Esophagus (tissue), 2 donors: ENCODE data around the gene PRAF2. TPM values are rescaled to one million over a fixed set of nuclear protein-coding genes. Genes with fewer than 3 reads are reported as not detected.
A peak's percentile ranks its signal among the peaks of the same experiment; 100 is the strongest.

Experiments used
- H3K27ac ChIP-seq, 2 donors: one replicate each; pipeline ENCODE4 v1.5.1; 2013; ENCODE audit warnings: low read depth in 2 of 2, mild to moderate bottlenecking in 2 of 2, inconsistent platforms in 1 of 2, low read length in 1 of 2, moderate library complexity in 1 of 2
- H3K27me3 ChIP-seq, 2 donors: one replicate each; pipeline ENCODE4 v1.6.1; 2013; ENCODE audit warnings: low read length in 2 of 2, control low read depth in 1 of 2, mild to moderate bottlenecking in 1 of 2; ENCODE audit not compliant: insufficient read depth in 2 of 2, control insufficient read depth in 1 of 2
- H3K36me3 ChIP-seq, 2 donors: one replicate each; pipeline ENCODE4 v1.6.1; 2013; ENCODE audit warnings: low read length in 1 of 2; ENCODE audit not compliant: control insufficient read depth in 2 of 2, insufficient read depth in 2 of 2
- H3K4me1 ChIP-seq, 2 donors: one replicate each; pipeline ENCODE4 v1.6.1; 2013; ENCODE audit warnings: low read length in 1 of 2; ENCODE audit not compliant: control insufficient read depth in 2 of 2, insufficient read depth in 2 of 2
- H3K4me3 ChIP-seq, 2 donors: one replicate each; pipeline ENCODE4 v1.5.1; 2013; ENCODE audit warnings: low read length in 2 of 2, mild to moderate bottlenecking in 2 of 2, low read depth in 1 of 2, moderate library complexity in 1 of 2
- H3K9me3 ChIP-seq, 2 donors: one replicate each; pipeline ENCODE4 v1.6.1; 2013; ENCODE audit warnings: mild to moderate bottlenecking in 2 of 2, low read depth in 1 of 2, low read length in 1 of 2, moderate library complexity in 1 of 2; ENCODE audit not compliant: control insufficient read depth in 2 of 2, insufficient read depth in 1 of 2
- WGBS, 2 donors: extraction: QIAGEN DNeasy Blood & Tissue Kit; methylation state at CpG; one replicate each; pipeline ENCODE4 v1.1.7; 2013; 5-methylcytosine and 5-hydroxymethylcytosine counted together
- polyA plus RNA-seq, 2 donors: library from polyadenylated mRNA; stranded (reverse); fragments of 200-250 nt; gene quantifications; one replicate each; pipeline ENCODE4 v1.2.3, GENCODE V29; 2013
- donor health status: healthy with polysubstance abuse.
- donor health status: Bipolar disorder and iron deficiency.

The PRAF2 gene
- polyA plus RNA-seq, 2 donors, result 7.2 to 7.8 TPM

DNA sequence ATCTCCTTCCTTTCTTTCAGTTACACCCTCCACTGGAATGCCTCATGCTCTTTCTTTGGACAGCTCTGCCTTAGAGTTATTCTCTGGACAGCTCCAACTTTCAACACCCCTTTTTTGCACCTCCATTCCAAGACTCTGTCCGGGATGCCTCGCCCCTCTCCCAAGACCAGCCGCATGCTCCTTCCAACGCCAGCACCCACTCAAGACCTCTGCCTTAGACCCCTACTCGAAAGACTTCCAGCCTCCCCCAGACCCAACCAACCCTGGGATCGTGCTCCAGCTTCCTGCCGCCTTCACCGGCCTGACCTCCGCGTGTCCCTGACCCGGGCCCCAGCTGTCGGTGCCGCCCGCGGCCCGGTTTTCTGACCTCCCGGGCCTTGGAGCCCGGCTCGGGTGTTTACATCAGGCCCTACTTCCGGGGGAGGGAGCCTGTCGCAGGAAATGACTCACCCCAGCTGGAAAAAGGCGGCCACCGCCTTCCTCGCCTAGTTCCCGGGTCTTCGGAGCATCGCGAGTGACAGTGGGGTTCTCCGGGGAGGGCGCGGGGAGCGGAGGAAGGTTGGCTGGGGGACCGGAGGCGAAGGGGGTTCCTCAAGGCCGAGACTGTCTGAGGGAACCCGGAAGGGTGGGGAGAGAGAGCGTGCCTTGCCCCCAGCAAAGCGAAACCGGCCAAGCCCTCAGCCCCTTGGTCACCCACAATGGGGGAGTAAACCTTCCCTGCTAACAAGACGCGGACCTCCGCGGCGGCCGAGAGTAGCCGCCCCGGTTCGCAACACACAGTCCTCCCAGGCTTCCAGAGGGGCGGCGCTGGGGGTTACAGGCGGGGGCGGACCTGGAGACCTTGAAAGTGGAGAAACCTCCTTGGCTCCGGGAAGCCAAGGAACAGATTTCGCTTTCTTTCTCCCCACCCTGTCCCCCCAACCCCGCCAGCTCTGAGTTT lies 6.0 kb upstream of the PRAF2 start, which contains the start of gene WDR45:
Gene WDR45, minus strand, starts transcription at position 399 of the 940 bp plus-strand sequence. CDS start 1,792 bp downstream, outside the sequence.
- H3K27ac ChIP-seq, result peak within 1 kb of the TSS; percentile 92 to 96
- H3K9me3 ChIP-seq, result no peaks in the 10 kb centered on the region
- 1 to 33% methylated on average over 55 of the region's 55 CpGs for WGBS, 2 donors
- no peaks in the 10 kb centered on the region for H3K27me3 ChIP-seq
- H3K4me1 ChIP-seq, result no peaks in the 10 kb centered on the region
- peaks cover 0 to 4% of the 10 kb centered on the region in 2 donors for H3K36me3 ChIP-seq
- H3K4me3 ChIP-seq, result peak within 1 kb of the TSS; percentile 61 to 69

GRCh38 chrX:49077941-49078340 lies 4.1 kb upstream of the PRAF2 start:
- Histone ChIP-seq H3K4me3 (no peak overlapping the region), H3K4me1 (no peaks in the 10 kb centered on the region), H3K36me3 (peaks cover 0 to 4% of the 10 kb centered on the region in 2 donors), H3K27ac (no peak overlapping the region), H3K9me3 (no peaks in the 10 kb centered on the region), H3K27me3 (no peaks in the 10 kb centered on the region)
- 71 to 79% methylated on average over 5 of the region's 5 CpGs for WGBS, 2 donors

- no peaks in the 10 kb centered on the region for H3K27me3 ChIP-seq
- no peaks in the 10 kb centered on the region for H3K9me3 ChIP-seq
- WGBS, 2 donors, result 86 to 87% methylated on average over 13 of the region's 13 CpGs
- no peak overlapping the region for H3K4me3 ChIP-seq
- peaks cover 0 to 4% of the 10 kb centered on the region in 2 donors for H3K36me3 ChIP-seq
- no peak overlapping the region for H3K27ac ChIP-seq
- peaks cover 0 to 5% of the 10 kb centered on the region in 2 donors for H3K4me1 ChIP-seq
Measured at GRCh38 chrX:49075347-49075746, 1.5 kb upstream of the PRAF2 start.

GRCh38 chrX:49072712-49073095 lies 1.1 kb downstream of the PRAF2 start:
- peaks cover 0 to 5% of the 10 kb centered on the region in 2 donors for H3K4me1 ChIP-seq
- no peak overlapping the region for H3K27ac ChIP-seq
- no peaks in the 10 kb centered on the region for H3K9me3 ChIP-seq
- H3K36me3 ChIP-seq, result peaks cover 0 to 9% of the 10 kb centered on the region in 2 donors
- peak overlapping the region; percentile 11 to 61 for H3K4me3 ChIP-seq
- H3K27me3 ChIP-seq, result no peaks in the 10 kb centered on the region
- WGBS, 2 donors, result 34 to 54% methylated on average over 10 of the region's 10 CpGs

DNA sequence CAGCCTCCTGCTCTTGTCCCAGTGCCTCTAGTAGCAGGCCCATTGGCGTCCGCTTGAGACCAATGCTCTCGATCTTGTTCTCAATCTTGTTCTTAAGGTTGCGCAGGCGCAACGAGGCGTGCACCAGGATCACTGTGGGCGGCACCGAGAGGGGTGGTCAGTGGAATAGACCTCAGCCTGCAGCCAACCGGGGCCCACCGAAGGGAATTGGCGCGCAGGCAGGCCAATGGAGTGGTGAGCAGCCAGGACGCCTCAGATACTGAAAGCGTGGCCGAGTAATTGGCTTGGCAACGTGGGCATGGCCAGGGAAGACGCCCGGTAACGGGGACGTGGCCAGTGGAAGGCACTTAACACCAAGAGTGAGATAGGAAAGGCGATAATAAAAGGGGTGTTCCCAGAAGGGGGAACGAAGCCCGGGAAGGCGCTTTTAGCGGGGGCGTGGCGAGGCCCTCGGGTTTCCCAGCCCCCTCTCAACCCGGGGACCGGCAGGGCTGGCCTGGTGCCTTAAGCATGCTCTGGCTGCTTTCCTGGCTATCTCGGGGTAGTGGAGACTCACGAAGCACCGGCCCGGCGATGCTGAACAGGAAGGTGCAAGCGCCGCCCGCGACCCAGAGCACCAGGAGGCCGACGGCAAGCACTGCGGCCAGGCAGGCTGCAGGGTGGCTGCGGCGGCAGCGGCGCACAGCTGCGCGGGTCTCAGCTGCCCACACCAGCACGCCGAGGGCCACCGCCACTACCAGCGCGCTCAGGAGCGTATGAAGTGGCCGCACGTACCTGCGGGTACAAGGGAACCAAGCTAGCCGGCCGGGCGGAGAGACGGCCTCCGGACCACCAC lies 1.7 kb downstream of the PRAF2 start:
- Histone ChIP-seq H3K4me3 (peak overlapping the region; percentile 11 to 29), H3K27ac (peak overlapping the region; percentile 16 to 42), H3K36me3 (peaks cover 0 to 9% of the 10 kb centered on the region in 2 donors), H3K9me3 (no peaks in the 10 kb centered on the region), H3K27me3 (no peaks in the 10 kb centered on the region), H3K4me1 (peaks cover 0 to 5% of the 10 kb centered on the region in 2 donors)
- WGBS, 2 donors, result 28 to 49% methylated on average over 46 to 63 of the region's 63 CpGs

- Histone ChIP-seq H3K9me3 (no peaks in the 10 kb centered on the region), H3K4me1 (peaks cover 0 to 5% of the 10 kb centered on the region in 2 donors), H3K27me3 (no peaks in the 10 kb centered on the region), H3K27ac (no peak overlapping the region), H3K36me3 (peaks cover 0 to 9% of the 10 kb centered on the region in 2 donors), H3K4me3 (no peak overlapping the region)
- WGBS, 2 donors, result 66 to 90% methylated on average over 4 of the region's 4 CpGs
Measured at GRCh38 chrX:49070988-49071387, 2.8 kb downstream of the PRAF2 start.

DNA sequence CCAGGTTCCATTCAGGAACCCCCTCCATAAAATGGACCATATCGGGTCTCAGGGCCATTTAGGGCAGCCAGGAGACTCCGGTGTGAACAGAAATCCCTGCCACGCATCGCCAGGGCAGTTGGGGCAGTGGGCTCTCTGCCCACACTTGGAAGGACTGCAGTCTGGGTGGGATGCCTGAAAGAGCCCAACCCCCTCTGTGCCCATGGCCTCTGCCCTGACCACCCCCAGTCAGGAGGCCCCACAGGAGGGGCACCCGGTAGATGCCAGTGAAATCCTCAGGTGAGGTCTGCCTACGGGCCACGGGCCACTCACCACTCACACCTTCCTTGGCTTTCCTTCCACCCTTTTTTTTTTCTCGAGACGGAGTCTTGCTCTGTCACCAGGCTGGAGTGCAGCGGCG lies 4.8 kb downstream of the PRAF2 start:
- 85 to 86% methylated on average over 11 of the region's 11 CpGs for WGBS, 2 donors
- H3K36me3 ChIP-seq, result peaks cover 0 to 11% of the 10 kb centered on the region in 2 donors

GRCh38 chrX:49067285-49068120 lies 6.3 kb downstream of the PRAF2 start:
- Histone ChIP-seq H3K4me3 (no peak overlapping the region), H3K9me3 (no peaks in the 10 kb centered on the region), H3K4me1 (peaks cover 0 to 2% of the 10 kb centered on the region in 2 donors), H3K36me3 (peaks cover 0 to 17% of the 10 kb centered on the region in 2 donors), H3K27me3 (no peaks in the 10 kb centered on the region), H3K27ac (no peak overlapping the region)
- 88 to 90% methylated on average over 34 to 41 of the region's 41 CpGs for WGBS, 2 donors

More for the DNA sequence above, 4.8 kb downstream of the PRAF2 start:
- peaks cover 0 to 5% of the 10 kb centered on the region in 2 donors for H3K4me1 ChIP-seq
- no peaks in the 10 kb centered on the region for H3K27me3 ChIP-seq
- no peaks in the 10 kb centered on the region for H3K9me3 ChIP-seq
- no peak overlapping the region for H3K4me3 ChIP-seq
- no peak overlapping the region for H3K27ac ChIP-seq

DNA sequence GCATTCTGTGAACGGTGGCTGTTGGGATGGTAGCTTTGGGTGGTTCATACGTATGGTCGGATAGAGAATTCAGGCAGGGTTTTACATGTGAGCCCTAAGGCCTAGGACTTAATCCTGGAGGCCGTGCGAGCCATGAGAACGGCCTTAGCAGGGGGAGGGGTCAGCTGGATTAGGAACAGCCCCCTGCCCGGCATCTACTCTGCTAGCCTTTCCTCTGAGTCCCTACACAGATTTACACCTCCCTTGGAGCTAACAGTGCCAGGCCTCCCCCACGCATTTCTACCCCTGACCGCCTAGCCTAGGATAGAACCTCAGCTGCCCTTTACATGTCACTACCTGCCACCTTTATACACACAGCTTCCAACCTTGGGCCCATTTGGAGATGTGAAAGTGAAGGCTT lies 7.1 kb downstream of the PRAF2 start:
- H3K36me3 ChIP-seq, result peaks cover 0 to 17% of the 10 kb centered on the region in 2 donors
- 69 to 76% methylated on average over 9 of the region's 9 CpGs for WGBS, 2 donors

More for the DNA sequence above, 7.1 kb downstream of the PRAF2 start:
- Histone ChIP-seq H3K9me3 (no peaks in the 10 kb centered on the region), H3K27me3 (no peaks in the 10 kb centered on the region), H3K27ac (no peak overlapping the region), H3K4me3 (no peak overlapping the region), H3K4me1 (no peaks in the 10 kb centered on the region)
